ENCODE measurements around the gene FOXN3. TPM values are rescaled to one million over a fixed set of nuclear protein-coding genes. Genes with fewer than 3 reads are reported as not detected.

FOXN3 gene
- total RNA-seq, 2 experiments from 2014 or later: 124 to 127 TPM

DNA sequence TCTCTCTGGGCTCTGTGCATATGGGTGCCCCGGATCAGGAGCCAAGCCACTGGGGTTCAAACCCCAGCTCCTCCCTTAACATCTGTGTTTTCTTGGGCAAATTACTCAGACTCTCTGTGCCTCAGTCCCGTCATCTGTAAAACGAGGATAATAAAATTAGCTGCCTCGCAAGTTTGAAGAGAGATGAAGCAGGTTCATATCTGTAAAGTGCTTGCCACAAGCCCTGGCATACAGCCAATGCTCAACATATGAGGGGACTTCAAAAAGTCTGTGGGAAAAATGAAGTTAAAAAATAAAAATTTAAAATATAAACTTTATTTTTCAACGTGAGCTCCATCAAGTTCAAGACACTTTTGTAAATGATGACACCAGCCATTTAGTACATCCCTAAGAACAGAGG is 276.7 kb downstream of the FOXN3 start:
- Mint-ChIP-seq H3K27ac (no peak overlapping the region), H3K9me3 (peaks cover 9% of the 10 kb centered on the region), H3K4me3 (no peak overlapping the region), H3K4me1 (ENCODE audit: low read depth) (no peaks in the 10 kb centered on the region), H3K36me3 (ENCODE audit: low read depth) (peaks cover 3% of the 10 kb centered on the region), H3K27me3 (no peaks in the 10 kb centered on the region)
- ChIA-PET CTCF (no interaction called here), POLR2A (no interaction called here)
- intact Hi-C loops (cut with DNase I, micrococcal nuclease): no loop called here
- Histone ChIP-seq H3K9me3 (ENCODE audit: control insufficient read depth in 1 of 2, insufficient read depth in 1 of 2, low read length in 2 of 2) (peaks cover 8 to 17% of the 10 kb centered on the region in 2 experiments), H3K4me3 (ENCODE audit: low read length) (no peak overlapping the region), H3K27ac (ENCODE audit: low read depth in 1 of 2, low read length in 2 of 2) (no peak overlapping the region), H3K36me3 (ENCODE audit: insufficient read depth, low read length) (no peaks in the 10 kb centered on the region), H3K4me1 (ENCODE audit: insufficient read depth, low read length) (no peaks in the 10 kb centered on the region), H3K27me3 (ENCODE audit: control insufficient read depth in 1 of 2, insufficient read depth in 2 of 2, low read length in 2 of 2) (no peaks in the 10 kb centered on the region)
- TF ChIP-seq, protein P1, sequence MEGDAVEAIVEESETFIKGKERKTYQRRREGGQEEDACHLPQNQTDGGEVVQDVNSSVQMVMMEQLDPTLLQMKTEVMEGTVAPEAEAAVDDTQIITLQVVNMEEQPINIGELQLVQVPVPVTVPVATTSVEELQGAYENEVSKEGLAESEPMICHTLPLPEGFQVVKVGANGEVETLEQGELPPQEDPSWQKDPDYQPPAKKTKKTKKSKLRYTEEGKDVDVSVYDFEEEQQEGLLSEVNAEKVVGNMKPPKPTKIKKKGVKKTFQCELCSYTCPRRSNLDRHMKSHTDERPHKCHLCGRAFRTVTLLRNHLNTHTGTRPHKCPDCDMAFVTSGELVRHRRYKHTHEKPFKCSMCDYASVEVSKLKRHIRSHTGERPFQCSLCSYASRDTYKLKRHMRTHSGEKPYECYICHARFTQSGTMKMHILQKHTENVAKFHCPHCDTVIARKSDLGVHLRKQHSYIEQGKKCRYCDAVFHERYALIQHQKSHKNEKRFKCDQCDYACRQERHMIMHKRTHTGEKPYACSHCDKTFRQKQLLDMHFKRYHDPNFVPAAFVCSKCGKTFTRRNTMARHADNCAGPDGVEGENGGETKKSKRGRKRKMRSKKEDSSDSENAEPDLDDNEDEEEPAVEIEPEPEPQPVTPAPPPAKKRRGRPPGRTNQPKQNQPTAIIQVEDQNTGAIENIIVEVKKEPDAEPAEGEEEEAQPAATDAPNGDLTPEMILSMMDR (IDR thresholded peaks at IDR 0.05): no peak
- ATAC-seq (ENCODE audit: poor library complexity) (no peak), DNase-seq (no peak)

DNA sequence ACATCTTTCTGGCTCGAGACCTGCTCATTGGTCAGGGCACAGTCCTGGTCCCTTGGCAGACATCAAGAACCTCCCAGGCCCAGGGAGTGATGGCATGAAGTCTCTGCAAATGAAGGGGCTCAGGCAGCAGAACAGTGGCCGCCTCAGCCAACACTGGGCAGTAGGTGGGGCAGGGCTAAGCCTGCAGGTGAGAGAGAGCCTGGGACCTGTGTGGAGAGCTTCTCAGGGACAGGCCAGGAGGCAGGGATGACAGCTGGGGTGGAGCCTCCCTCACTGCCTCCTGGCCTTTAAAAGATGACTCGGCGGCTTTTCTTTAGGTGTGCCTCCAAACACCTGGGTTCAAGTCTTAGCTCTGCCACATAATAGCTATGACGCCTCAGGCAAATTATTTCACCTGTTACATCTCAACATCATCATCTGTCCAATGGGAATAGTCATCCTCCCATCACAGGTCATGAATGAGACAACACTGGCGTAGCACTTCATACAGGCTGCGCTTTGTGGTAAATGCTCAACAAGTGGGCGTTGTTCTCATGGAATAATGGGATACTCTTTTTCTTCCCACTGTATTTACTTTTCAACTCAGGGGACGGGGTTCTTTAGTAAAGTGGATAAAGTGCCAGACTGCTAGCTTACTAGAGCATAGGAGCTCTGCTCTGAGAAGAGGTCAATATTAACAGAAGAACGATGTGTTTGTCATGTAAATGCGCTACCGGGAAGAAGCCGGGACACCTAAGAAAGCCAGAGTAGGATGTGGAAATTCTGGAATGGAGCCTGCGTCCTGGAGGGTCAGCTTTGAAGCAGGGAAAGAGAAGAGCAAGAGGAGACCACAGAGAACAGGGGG is 277.4 kb downstream of the FOXN3 start:
- no peak overlapping the region for H3K27ac Mint-ChIP-seq
- ATAC-seq (ENCODE audit: poor library complexity): no peak
- Histone ChIP-seq H3K4me1 (ENCODE audit: insufficient read depth, low read length) (no peaks in the 10 kb centered on the region), H3K4me3 (ENCODE audit: low read length) (no peak overlapping the region), H3K36me3 (ENCODE audit: insufficient read depth, low read length) (no peaks in the 10 kb centered on the region), H3K27me3 (ENCODE audit: control insufficient read depth in 1 of 2, insufficient read depth in 2 of 2, low read length in 2 of 2) (no peaks in the 10 kb centered on the region), H3K27ac (ENCODE audit: low read depth in 1 of 2, low read length in 2 of 2) (no peak overlapping the region), H3K9me3 (ENCODE audit: control insufficient read depth in 1 of 2, insufficient read depth in 1 of 2, low read length in 2 of 2) (peaks cover 10 to 17% of the 10 kb centered on the region in 2 experiments)
- ChIA-PET POLR2A (no interaction called here), CTCF (no interaction called here)
- H3K27me3 Mint-ChIP-seq: no peaks in the 10 kb centered on the region
- no peaks in the 10 kb centered on the region for H3K4me1 Mint-ChIP-seq (ENCODE audit: low read depth)
- no peak for DNase-seq
- H3K4me3 Mint-ChIP-seq: no peak overlapping the region
- peaks cover 11% of the 10 kb centered on the region for H3K9me3 Mint-ChIP-seq
- intact Hi-C loops (cut with DNase I, micrococcal nuclease): no loop called here
- TF ChIP-seq, protein P1 (IDR thresholded peaks at IDR 0.05): no peak
- H3K36me3 Mint-ChIP-seq (ENCODE audit: low read depth): peaks cover 6% of the 10 kb centered on the region

- H3K4me1 ChIP-seq (ENCODE audit: insufficient read depth, low read length): no peaks in the 10 kb centered on the region
- H3K36me3 Mint-ChIP-seq (ENCODE audit: low read depth): peaks cover 6% of the 10 kb centered on the region
- H3K27me3 ChIP-seq (ENCODE audit: control insufficient read depth in 1 of 2, insufficient read depth in 2 of 2, low read length in 2 of 2): no peaks in the 10 kb centered on the region
- CTCF ChIA-PET: no interaction called here
- intact Hi-C loops (cut with DNase I, micrococcal nuclease): no loop called here
- no peaks in the 10 kb centered on the region for H3K27me3 Mint-ChIP-seq
- no peaks in the 10 kb centered on the region for H3K4me1 Mint-ChIP-seq (ENCODE audit: low read depth)
- no peaks in the 10 kb centered on the region for H3K36me3 ChIP-seq (ENCODE audit: insufficient read depth, low read length)
- TF ChIP-seq, protein P1 (IDR thresholded peaks at IDR 0.05): no peak
- peaks cover 11% of the 10 kb centered on the region for H3K9me3 Mint-ChIP-seq
- H3K4me3 Mint-ChIP-seq: no peak overlapping the region
- DNase-seq (no peak), ATAC-seq (ENCODE audit: poor library complexity) (no peak)
- no peak overlapping the region for H3K27ac ChIP-seq (ENCODE audit: low read depth in 1 of 2, low read length in 2 of 2)
- POLR2A ChIA-PET: no interaction called here
- peaks cover 14 to 17% of the 10 kb centered on the region in 2 experiments for H3K9me3 ChIP-seq (ENCODE audit: control insufficient read depth in 1 of 2, insufficient read depth in 1 of 2, low read length in 2 of 2)
- no peak overlapping the region for H3K27ac Mint-ChIP-seq
- no peak overlapping the region for H3K4me3 ChIP-seq (ENCODE audit: low read length)
These were observed 278.2 kb downstream of the FOXN3 start for GRCh38 chr14:89138846-89139245.
